GM19372 (cell line): Measurements from ENCODE around the gene PROCA1.
"Not testable (repeated sequence)": the region's sequence is repeated elsewhere in the genome, so short reads cannot be mapped to it uniquely, and the experiment has no call there.

Experiments
- ATAC-seq: cut with Tn5 transposase; IDR thresholded peaks from one replicate; pipeline ENCODE4 v1.9.1; 2021; ENCODE audit warnings: mild to moderate bottlenecking, low read depth, moderate library complexity; ENCODE audit not compliant: unreplicated experiment

The PROCA1 gene

GRCh38 chr17:28726627-28727491 is 15.2 kb upstream of the PROCA1 start:
- ATAC-seq, result peak; percentile 42

- ATAC-seq, result peak; percentile 9
These were observed 14.5 kb upstream of the PROCA1 start, which contains the start of gene TLCD1 for GRCh38 chr17:28726226-28726626. TSS of gene TLCD1 (minus strand) at chr17:28726233. CDS start at chr17:28726097, 136 bp downstream.

GRCh38 chr17:28725660-28726225 is 14.1 kb upstream of the PROCA1 start:
- ATAC-seq, result no peak

- no peak for ATAC-seq
These were observed 13.5 kb upstream of the PROCA1 start for GRCh38 chr17:28725166-28725659.

GRCh38 chr17:28724500-28725165 is 12.9 kb upstream of the PROCA1 start:
- no peak for ATAC-seq

GRCh38 chr17:28723836-28724499 is 12.3 kb upstream of the PROCA1 start:
- ATAC-seq, result not testable (repeated sequence)

- no peak for ATAC-seq
These were observed 11.6 kb upstream of the PROCA1 start for GRCh38 chr17:28723159-28723835.

- ATAC-seq, result no peak
These were observed 10.9 kb upstream of the PROCA1 start for GRCh38 chr17:28722417-28723158.

- ATAC-seq, result not testable (repeated sequence)
These were observed 9.3 kb upstream of the PROCA1 start for GRCh38 chr17:28720997-28721329.

- no peak for ATAC-seq
These were observed 8.7 kb upstream of the PROCA1 start for GRCh38 chr17:28720247-28720996.

GRCh38 chr17:28719021-28719433 is 7.3 kb upstream of the PROCA1 start:
- no peak for ATAC-seq

GRCh38 chr17:28718333-28719020 is 6.8 kb upstream of the PROCA1 start:
- ATAC-seq, result no peak

- no peak for ATAC-seq
These were observed 6.1 kb upstream of the PROCA1 start, which contains the start of gene RAB34 for GRCh38 chr17:28717578-28718332. TSS of gene RAB34 (minus strand) at chr17:28717868. CDS start at chr17:28717266, 602 bp downstream.

- ATAC-seq, result no peak
These were observed 5.3 kb upstream of the PROCA1 start for GRCh38 chr17:28716740-28717577.

- no peak for ATAC-seq
These were observed 3.5 kb upstream of the PROCA1 start for GRCh38 chr17:28715217-28715616.

- no peak for ATAC-seq
These were observed 2.6 kb upstream of the PROCA1 start for GRCh38 chr17:28714281-28714680.
